H1 (cell line): ENCODE data around the gene CCDC192. TPM values are rescaled to one million over a fixed set of nuclear protein-coding genes. Genes with fewer than 3 reads are reported as not detected.

ENCODE experiments used
- CTCF ChIA-PET: fragments of 300-600 bp; sonication (Branson Sonifier 250); formaldehyde crosslinking; loops from one replicate; lab custom pipeline; 2021; ENCODE audit not compliant: partially characterized antibody; lab: Charles Lee
- POLR2A ChIA-PET: fragments of 300-600 bp; sonication (Branson Sonifier 250); formaldehyde crosslinking; loops from one replicate; lab custom pipeline; 2021; ENCODE audit warnings: inconsistent platforms; ENCODE audit not compliant: partially characterized antibody; lab: Charles Lee
- DNase-seq, 2 experiments: peaks; one replicate each; pipeline versions ENCODE4 v3.0.0 to v3.0.0-alpha.2; 2010 to 2022; ENCODE audit warnings: low spot score in 2 of 2, low read depth in 1 of 2, mixed read lengths in 1 of 2
- FAIRE-seq: peaks from 2 replicates; lab custom pipeline; 2011; peaks lifted over from hg19 to GRCh38; lab: Jason Lieb, UNC
- H2AFZ ChIP-seq: 2 replicates; pipeline ENCODE4 v1.8.1; 2012; ENCODE audit warnings: low read length, inconsistent platforms
- H2AK5ac ChIP-seq: 2 replicates; pipeline ENCODE4 v1.6.1; 2013; ENCODE audit warnings: low read depth, low read length
- H2BK120ac ChIP-seq: replicated peaks from 2 replicates; pipeline ENCODE3; 2013; ENCODE audit warnings: low read depth, low read length, inconsistent platforms
- H2BK12ac ChIP-seq: 2 replicates; pipeline ENCODE4 v1.6.1; 2013; ENCODE audit warnings: low read depth, low read length
- H2BK15ac ChIP-seq: 2 replicates; pipeline ENCODE4 v1.6.1; 2013; ENCODE audit warnings: low read length
- H2BK20ac ChIP-seq: 2 replicates; pipeline ENCODE4 v1.6.1; 2013; ENCODE audit warnings: low read length
- H2BK5ac ChIP-seq: 2 replicates; pipeline ENCODE4 v1.6.1; 2013; ENCODE audit warnings: low read depth, low read length
- H3K14ac ChIP-seq: 2 replicates; pipeline ENCODE4 v1.6.1; 2013; ENCODE audit warnings: inconsistent platforms; ENCODE audit not compliant: insufficient read length
- H3K18ac ChIP-seq: 2 replicates; pipeline ENCODE4 v1.6.1; 2013; ENCODE audit warnings: low read length; ENCODE audit errors: extremely low read depth
- H3K23ac ChIP-seq: 2 replicates; pipeline ENCODE4 v1.6.1; 2013; ENCODE audit warnings: inconsistent platforms; ENCODE audit not compliant: insufficient read length
- H3K23me2 ChIP-seq: 2 replicates; pipeline ENCODE4 v1.6.1; 2013; ENCODE audit warnings: low read depth, low read length
- H3K27ac ChIP-seq: 2 replicates; pipeline ENCODE4 v1.6.1; 2011; ENCODE audit warnings: low read depth, low read length, inconsistent platforms
- H3K27me3 ChIP-seq, 4 experiments: replicated peaks in 1 of 4; 1 replicate in 1 of 4; 2 replicates in 3 of 4; pipeline versions ENCODE4 v1.6.1 to v1.8.1; 2011 to 2013; ENCODE audit warnings: low read length in 3 of 4, mild to moderate bottlenecking in 3 of 4, inconsistent platforms in 2 of 4, mixed read lengths in 2 of 4, moderate library complexity in 1 of 4; ENCODE audit not compliant: control insufficient read depth in 3 of 4, insufficient read depth in 3 of 4; ENCODE audit errors: extremely low read depth in 1 of 4
- H3K36me3 ChIP-seq, 4 experiments: 2 replicates each; pipeline versions ENCODE4 v1.6.1 to v1.8.1; 2011 to 2013; ENCODE audit warnings: mild to moderate bottlenecking in 4 of 4, low read length in 3 of 4, moderate library complexity in 2 of 4, control low read depth in 1 of 4, inconsistent platforms in 1 of 4; ENCODE audit not compliant: insufficient read depth in 4 of 4, control insufficient read depth in 2 of 4
- H3K4ac ChIP-seq: replicated peaks from 2 replicates; pipeline ENCODE3; 2013; ENCODE audit warnings: low read length, low read depth, mixed read lengths, inconsistent platforms; ENCODE audit not compliant: insufficient read length
- H3K4me1 ChIP-seq, 4 experiments: replicated peaks in 1 of 4; 1 replicate in 1 of 4; 2 replicates in 3 of 4; pipeline versions ENCODE4 v1.6.1 to v1.8.1; 2011 to 2013; ENCODE audit warnings: low read length in 3 of 4, inconsistent platforms in 2 of 4, mixed read lengths in 1 of 4; ENCODE audit not compliant: insufficient read depth in 4 of 4, control insufficient read depth in 3 of 4
- H3K4me2 ChIP-seq, 2 experiments: 2 replicates each; pipeline versions ENCODE4 v1.6.1 to v1.8.1; 2011 to 2013; ENCODE audit warnings: low read depth in 2 of 2, low read length in 2 of 2, control low read depth in 1 of 2, inconsistent platforms in 1 of 2, mild to moderate bottlenecking in 1 of 2; ENCODE audit not compliant: insufficient read depth in 1 of 2
- H3K4me3 ChIP-seq, 4 experiments: fragments of 200-600, 300-600 bp in 1 of 4; sonication (generic), shearing (Covaris generic), sonication (Bioruptor Twin) in 1 of 4; 2 replicates each; pipeline versions ENCODE4 v1.5.1 to v1.8.1; 2011 to 2016; ENCODE audit warnings: low read length in 4 of 4, low read depth in 3 of 4, control low read depth in 2 of 4, inconsistent platforms in 2 of 4, mild to moderate bottlenecking in 2 of 4, mixed read lengths in 1 of 4, moderate library complexity in 1 of 4; ENCODE audit not compliant: insufficient read depth in 2 of 4; ENCODE audit errors: extremely low read depth in 1 of 4
- H3K56ac ChIP-seq: replicated peaks from 2 replicates; pipeline ENCODE3; 2013; ENCODE audit warnings: low read depth, mild to moderate bottlenecking, mixed read lengths, low read length, inconsistent platforms; ENCODE audit not compliant: insufficient read length
- H3K79me1 ChIP-seq: 2 replicates; pipeline ENCODE4 v1.6.1; 2013; ENCODE audit warnings: low read depth, low read length, control low read depth
- H3K79me2 ChIP-seq, 2 experiments: 2 replicates each; pipeline versions ENCODE4 v1.6.1 to v1.8.1; 2012 to 2013; ENCODE audit warnings: low read length in 2 of 2, mild to moderate bottlenecking in 2 of 2, inconsistent platforms in 1 of 2; ENCODE audit not compliant: insufficient read depth in 2 of 2, control insufficient read depth in 1 of 2
- H3K9ac ChIP-seq, 4 experiments: replicated peaks in 1 of 4; 1 replicate in 1 of 4; 2 replicates in 3 of 4; pipeline versions ENCODE4 v1.6.1 to v1.8.1; 2011 to 2013; ENCODE audit warnings: low read depth in 3 of 4, low read length in 3 of 4, control low read depth in 2 of 4, mild to moderate bottlenecking in 2 of 4, moderate library complexity in 2 of 4, inconsistent platforms in 1 of 4; ENCODE audit errors: extremely low read depth in 1 of 4
- H3K9me3 ChIP-seq, 2 experiments: 2 replicates each; pipeline versions ENCODE4 v1.6.1 to v1.8.1; 2012 to 2013; ENCODE audit warnings: mild to moderate bottlenecking in 2 of 2, moderate library complexity in 2 of 2, control low read depth in 1 of 2, inconsistent platforms in 1 of 2, low read depth in 1 of 2, low read length in 1 of 2, mixed read lengths in 1 of 2; ENCODE audit not compliant: insufficient read depth in 2 of 2
- H4K20me1 ChIP-seq, 2 experiments: replicated peaks in 1 of 2; 2 replicates each; pipeline versions ENCODE3 to v1.8.1; 2011 to 2013; ENCODE audit warnings: inconsistent platforms in 2 of 2, low read length in 2 of 2, mild to moderate bottlenecking in 1 of 2; ENCODE audit not compliant: insufficient read depth in 2 of 2, control insufficient read depth in 1 of 2
- H4K5ac ChIP-seq: 2 replicates; pipeline ENCODE4 v1.6.1; 2013; ENCODE audit warnings: low read length, low read depth, mixed read lengths, inconsistent platforms; ENCODE audit not compliant: insufficient read length
- H4K8ac ChIP-seq: 2 replicates; pipeline ENCODE4 v1.8.0; 2013; ENCODE audit warnings: mild to moderate bottlenecking, moderate library complexity, low read length, inconsistent platforms; ENCODE audit not compliant: insufficient read depth; ENCODE audit errors: extremely low read depth
- H4K91ac ChIP-seq: replicated peaks from 2 replicates; pipeline ENCODE3; 2013; ENCODE audit warnings: low read length, mixed read lengths, inconsistent platforms; ENCODE audit not compliant: insufficient read length
- CHD1 ChIP-seq: IDR thresholded peaks from 2 replicates; pipeline ENCODE4 v1.6.1; 2012; ENCODE audit warnings: low read depth, low read length, improper control_type of control experiment
- CHD2 ChIP-seq: IDR thresholded peaks from 2 replicates; pipeline ENCODE4 v1.6.1; 2012; ENCODE audit warnings: low read length, improper control_type of control experiment
- CTBP2 ChIP-seq: IDR thresholded peaks from 2 replicates; pipeline ENCODE4 v1.7.0; 2011; ENCODE audit warnings: borderline replicate concordance, mild to moderate bottlenecking, moderate library complexity, mixed read lengths, low read length; ENCODE audit not compliant: insufficient read depth, insufficient read length
- EP300 ChIP-seq, 2 experiments: IDR thresholded peaks; 1 replicate in 1 of 2; 2 replicates in 1 of 2; pipeline ENCODE4 v1.6.1; 2011 to 2012; ENCODE audit warnings: low read depth in 2 of 2, low read length in 2 of 2, mild to moderate bottlenecking in 2 of 2, borderline replicate concordance in 1 of 2, inconsistent platforms in 1 of 2, moderate library complexity in 1 of 2
- EZH2 ChIP-seq: fragments of 200-600 bp; sonication (generic); IDR thresholded peaks from 2 replicates; pipeline ENCODE4 v1.7.1; 2012; ENCODE audit warnings: low read depth, mild to moderate bottlenecking, moderate library complexity, low read length, inconsistent platforms; ENCODE audit not compliant: severe bottlenecking
- KDM5A ChIP-seq: fragments of 200-600 bp; IDR thresholded peaks from 2 replicates; pipeline ENCODE4 v1.7.1; 2012; ENCODE audit warnings: mild to moderate bottlenecking, low read length, inconsistent platforms, mixed read lengths
- MAX ChIP-seq: IDR thresholded peaks from 2 replicates; pipeline ENCODE4 v1.6.1; 2012; ENCODE audit warnings: inconsistent platforms
- PHF8 ChIP-seq: fragments of 200-600 bp; sonication (generic); conservative IDR thresholded peaks from 2 replicates; pipeline ENCODE4 v1.7.1; 2012; ENCODE audit warnings: low read depth, mild to moderate bottlenecking, inconsistent platforms, low read length, moderate library complexity
- RBBP5 ChIP-seq: IDR thresholded peaks from 2 replicates; pipeline ENCODE4 v1.7.1; 2012; ENCODE audit warnings: low read depth, mild to moderate bottlenecking, inconsistent platforms, low read length, moderate library complexity, borderline replicate concordance
- TAF7 ChIP-seq: optimal IDR thresholded peaks from 2 replicates; pipeline ENCODE3; 2011; ENCODE audit warnings: low read depth, mild to moderate bottlenecking, inconsistent platforms, low read length, moderate library complexity, borderline replicate concordance
- TBP ChIP-seq: IDR thresholded peaks from 2 replicates; pipeline ENCODE4 v1.6.1; 2011; ENCODE audit warnings: low read depth, low read length, improper control_type of control experiment
- TCF12 ChIP-seq: IDR thresholded peaks from 2 replicates; pipeline ENCODE4 v1.6.1; 2011; ENCODE audit warnings: low read depth, mild to moderate bottlenecking, low read length
- YY1 ChIP-seq: IDR thresholded peaks from 2 replicates; pipeline ENCODE4 v1.6.1; 2011; ENCODE audit warnings: low read depth, mild to moderate bottlenecking, low read length
- WGBS, 2 experiments: shearing (Covaris generic) in 1 of 2; methylation state at CpG; one replicate each; pipeline versions ENCODE4 v1.1.6 to v1.1.7; 2013 to 2015; ENCODE audit warnings: low lambda C conversion rate in 2 of 2, mixed read lengths in 2 of 2, inconsistent platforms in 1 of 2, low coverage in 1 of 2, missing lambda C conversion rate in 1 of 2; ENCODE audit not compliant: insufficient replicate concordance in 2 of 2, insufficient coverage in 1 of 2, insufficient read length in 1 of 2; ENCODE audit errors: extremely low coverage in 1 of 2, missing lambda C conversion rate in 1 of 2; 5-methylcytosine and 5-hydroxymethylcytosine counted together
- polyA plus RNA-seq, 7 experiments: library from polyadenylated mRNA; depleted of rRNA in 3 of 7; stranded (reverse) in 5 of 7; unstranded in 2 of 7; fragments of >200 nt in 5 of 7; fragments of 200-250 nt in 2 of 7; gene quantifications; 1 replicate in 5 of 7; 2 replicates in 1 of 7; 4 replicates in 1 of 7; pipeline versions ENCODE4 v1.2.1 to v1.2.3, GENCODE V29; 2011 to 2013; ENCODE audit warnings: missing spikeins in 2 of 7, mixed read lengths in 2 of 7
- total RNA-seq: library from RNA; stranded (reverse); fragmentation: NEBNext Ultra II Directional; extraction: Animal tissue kit (Norgen Biotek cat#: 25700); gene quantifications from 2 replicates; pipeline ENCODE4 v1.2.1, GENCODE V29; 2021

CCDC192 gene
- total and polyA plus RNA-seq, 2 of the 8 experiments (the other 6 are each of a cell fraction or from before 2014, with no cell fraction given), result 0.61 TPM; not detected in 1

DNA sequence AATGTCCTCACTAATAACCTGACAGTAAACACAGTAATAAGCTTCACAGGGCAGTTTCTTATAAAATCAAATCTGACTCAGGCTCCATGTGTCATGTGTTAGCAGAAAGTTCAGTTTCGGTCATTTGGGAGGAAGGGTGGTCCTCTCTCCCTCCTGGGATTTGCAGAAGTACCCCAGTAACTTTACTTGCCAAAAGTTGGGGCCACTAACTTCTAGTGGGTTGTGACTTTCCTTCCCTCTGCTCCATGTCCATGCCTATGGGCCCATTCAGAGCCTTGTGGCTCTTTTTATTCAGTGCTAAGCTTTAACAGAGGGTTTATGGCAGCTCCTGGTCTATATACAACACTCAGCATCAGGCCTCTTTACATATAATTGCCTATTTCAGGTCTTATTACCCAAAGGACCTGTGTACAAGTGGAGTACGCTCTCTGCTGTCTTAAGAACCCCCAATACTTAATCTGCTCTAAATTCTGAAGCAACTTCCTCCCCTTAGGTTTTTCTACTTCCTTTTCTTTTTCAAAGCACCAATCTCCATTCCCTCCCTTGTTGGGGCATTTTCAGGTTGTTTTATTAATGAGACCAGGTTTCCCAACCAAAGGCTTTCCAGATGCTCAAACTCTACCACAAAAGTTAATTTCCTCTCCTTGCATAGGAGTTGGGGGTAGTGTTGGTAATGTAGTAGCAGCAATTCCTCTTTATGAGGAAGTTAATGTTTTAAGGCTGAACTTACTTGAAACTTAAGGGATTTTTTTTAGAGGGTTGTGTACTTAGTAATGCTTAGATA, 107.7 kb downstream of the CCDC192 start:
- 92% methylated on average over 2 of the region's 2 CpGs; no CpG with 5 or more reads in 1 of the 2 experiments for WGBS, 2 experiments
- no peak overlapping the region for H3K4me2 ChIP-seq
- H3K27ac ChIP-seq, result no peak overlapping the region
- no peak overlapping the region for H2BK120ac ChIP-seq
- no peaks in the 10 kb centered on the region for H3K9me3 ChIP-seq
- ChIA-PET CTCF (no interaction called here), POLR2A (no interaction called here)
- H3K79me1 ChIP-seq, result no peaks in the 10 kb centered on the region
- H4K8ac ChIP-seq, result no peak overlapping the region
- H3K79me2 ChIP-seq, result no peaks in the 10 kb centered on the region
- FAIRE-seq (no peak), DNase-seq (no peak)
- no peak overlapping the region for H3K4ac ChIP-seq
- no peaks in the 10 kb centered on the region for H3K36me3 ChIP-seq
- no peak overlapping the region for H2AK5ac ChIP-seq
- no peak overlapping the region for H2BK15ac ChIP-seq
- no peak overlapping the region for H3K14ac ChIP-seq
- H3K27me3 ChIP-seq, result no peaks in the 10 kb centered on the region
- no peak overlapping the region for H3K9ac ChIP-seq
- H2BK12ac ChIP-seq, result no peak overlapping the region
- H4K5ac ChIP-seq, result no peak overlapping the region
- H2BK20ac ChIP-seq, result no peak overlapping the region
- no peak overlapping the region for H2BK5ac ChIP-seq
- no peak overlapping the region for H2AFZ ChIP-seq
- H3K18ac ChIP-seq, result no peak overlapping the region
- H4K20me1 ChIP-seq, result no peaks in the 10 kb centered on the region
- H4K91ac ChIP-seq, result no peak overlapping the region
- peaks cover 2 to 11% (median 5%) of the 10 kb centered on the region in 4 experiments; a peak in 3 of 7 replicates for H3K4me1 ChIP-seq
- no peaks in the 10 kb centered on the region for H3K23me2 ChIP-seq
- H3K4me3 ChIP-seq, result no peak overlapping the region
- H3K56ac ChIP-seq, result no peak overlapping the region
- no peak overlapping the region for H3K23ac ChIP-seq
- TF ChIP-seq TBP (no peak), CTBP2 (no peak), CHD1 (no peak), RBBP5 (no peak), MAX (no peak), CHD2 (no peak), TAF7 (no peak), TCF12 (no peak), EP300 (IDR thresholded peaks at IDR 0.05; ENCODE audit: borderline replicate concordance in 1 of 2, low read depth in 2 of 2, low read length in 2 of 2) (no peak), EZH2 (no peak), PHF8 (no peak), KDM5A (no peak), YY1 (no peak)
